Activated naive CD4-positive, alpha-beta T cell treated with Interleukin-2 at 50 U/mL for 16 hours (primary cell): ENCODE results near the gene CABP1.

Experiments
- DNase-seq: peaks from one replicate; pipeline ENCODE4 v3.0.0-alpha.2; 2020

CABP1 gene

GRCh38 chr12:120696626-120697025, 56.2 kb downstream of the CABP1 start:
- DNase-seq: no peak

- no peak for DNase-seq
Observed at GRCh38 chr12:120697344-120697743, 56.9 kb downstream of the CABP1 start.

- no peak for DNase-seq
Observed at GRCh38 chr12:120698665-120699064, 58.2 kb downstream of the CABP1 start.

GRCh38 chr12:120699553-120699952, 59.1 kb downstream of the CABP1 start:
- DNase-seq: no peak

DNA sequence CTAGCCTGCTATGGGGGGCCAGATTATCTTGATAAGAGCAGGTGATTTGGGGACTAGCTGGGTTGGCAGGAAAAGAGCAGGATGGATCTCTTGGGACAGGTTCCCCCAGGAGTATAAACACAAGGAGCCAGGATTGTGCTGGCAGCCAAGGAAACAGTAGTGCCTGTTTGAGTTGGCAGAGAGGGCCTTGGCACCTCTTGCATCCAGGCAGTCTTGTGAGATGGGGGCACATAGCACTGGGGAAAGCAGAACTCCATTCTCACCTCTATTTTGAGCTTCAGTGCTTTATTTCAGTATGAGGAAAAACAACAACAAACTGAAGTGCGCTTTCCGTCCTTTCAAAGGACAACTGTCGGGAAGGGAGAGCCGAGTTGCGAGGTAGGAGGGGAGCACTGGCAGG, 60.5 kb downstream of the CABP1 start:
- DNase-seq: no peak

DNA sequence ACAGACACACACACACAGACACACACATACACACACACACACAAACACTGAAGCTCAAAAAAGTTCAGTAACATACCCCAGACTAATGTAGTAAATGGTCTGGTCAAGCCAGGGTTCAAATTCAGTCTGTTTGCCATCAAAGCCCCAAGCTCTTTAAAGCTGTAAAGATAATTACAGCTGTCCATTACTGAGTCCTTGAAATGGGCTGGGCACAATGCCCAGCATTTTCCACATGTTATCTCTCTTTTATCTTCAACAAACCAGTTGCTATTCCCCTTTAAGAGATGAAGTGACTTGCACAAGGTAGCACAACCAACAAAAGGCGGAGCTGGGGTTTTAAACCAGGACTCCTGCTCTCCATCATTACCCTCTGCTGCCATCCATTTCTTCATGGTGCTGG, 62.2 kb downstream of the CABP1 start:
- no peak for DNase-seq

DNA sequence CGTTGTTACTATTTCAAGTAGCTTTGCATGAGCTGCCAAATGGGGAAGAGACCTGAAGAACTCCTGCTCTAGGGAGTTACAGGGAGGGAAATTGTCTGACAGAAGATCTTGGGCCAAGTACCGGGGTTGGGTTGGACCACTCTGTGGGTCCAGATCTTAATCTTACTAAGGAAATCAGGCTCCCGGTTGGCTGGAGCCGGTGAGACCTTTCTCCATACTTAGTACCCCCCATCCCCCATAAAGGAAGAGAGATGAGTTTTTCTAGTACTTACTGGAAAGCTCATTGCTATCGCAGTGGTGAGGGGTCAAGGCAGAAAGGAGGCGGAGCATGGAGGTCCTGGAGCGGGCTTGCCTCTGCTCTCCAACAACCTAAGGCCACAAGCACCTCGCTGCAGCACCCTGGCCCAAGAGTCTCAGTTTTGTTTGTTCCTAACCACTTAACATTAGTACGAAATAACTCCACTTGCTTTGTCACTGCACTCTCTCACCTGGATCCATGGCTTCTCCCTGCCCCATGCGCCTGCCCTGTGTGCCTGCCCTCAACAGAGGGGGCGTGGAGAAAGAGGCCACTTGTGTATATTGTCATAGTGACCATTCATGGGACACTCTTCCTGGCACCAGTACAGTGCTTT, 63.0 kb downstream of the CABP1 start:
- DNase-seq: no peak

DNA sequence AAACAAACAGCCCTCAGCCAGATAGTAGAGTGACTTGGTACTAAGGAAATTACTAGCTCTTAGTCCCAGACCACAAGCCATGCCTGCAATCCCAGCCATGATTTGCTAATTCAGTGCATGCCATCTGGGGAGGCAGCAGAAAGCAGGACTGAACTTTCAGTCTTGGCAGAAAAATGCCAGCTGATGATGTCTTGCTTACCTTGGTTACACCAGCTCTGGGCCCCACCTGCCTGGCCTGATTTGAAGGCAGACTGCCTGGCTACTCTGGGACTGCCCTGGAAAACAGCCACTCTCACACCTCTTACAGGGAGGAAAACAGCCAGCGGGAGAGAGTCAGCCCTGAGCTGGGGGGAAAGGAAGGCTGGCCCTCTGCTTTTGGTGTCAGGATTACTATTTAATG, 65.2 kb downstream of the CABP1 start:
- no peak for DNase-seq

- no peak for DNase-seq
Observed at GRCh38 chr12:120706029-120706428, 65.6 kb downstream of the CABP1 start.

GRCh38 chr12:120708651-120709050, 68.2 kb downstream of the CABP1 start:
- DNase-seq: no peak

GRCh38 chr12:120710031-120710804, 69.8 kb downstream of the CABP1 start, which contains the start of gene UNC119B:
Gene UNC119B (plus strand): TSS chr12:120710458. CDS start chr12:120710475, 17 bp downstream.
- DNase-seq: peak; percentile 79

- DNase-seq: peak; percentile 24
Observed at GRCh38 chr12:120710805-120711296, 70.4 kb downstream of the CABP1 start.

- no peak for DNase-seq
Observed at GRCh38 chr12:120711411-120711810, 71.0 kb downstream of the CABP1 start.

GRCh38 chr12:120712610-120713009, 72.2 kb downstream of the CABP1 start:
- DNase-seq: no peak

- DNase-seq: peak; percentile 63
Observed at GRCh38 chr12:120713861-120714482, 73.5 kb downstream of the CABP1 start.
